Activated CD4-positive, alpha-beta memory T cell treated with anti-CD3 and anti-CD28 coated beads, Interleukin-2, amount 10 ng/mL, durations not matched to agents 7 days and 5 days (primary cell): ENCODE measurements around the gene ASCC1. TPM values are rescaled to one million over a fixed set of nuclear protein-coding genes. Genes with fewer than 3 reads are reported as not detected.

Experiments used
- CTCF ChIA-PET: fragments of 350-600 bp; sonication (Branson Sonifier 250); formaldehyde crosslinking; loops from one replicate; lab custom pipeline; 2021; ENCODE audit warnings: antibody characterized with exemption, inconsistent platforms; lab: Charles Lee
- POLR2A ChIA-PET: fragments of 350-600 bp; sonication (Branson Sonifier 250); formaldehyde crosslinking; loops from one replicate; lab custom pipeline; 2021; ENCODE audit warnings: antibody characterized with exemption; lab: Charles Lee
- DNase-seq: peaks from one replicate; pipeline ENCODE4 v3.0.0-alpha.2; 2020
- H3K27ac Mint-ChIP-seq: one replicate; pipeline ENCODE4 v1.8.0; 2021; ENCODE audit warnings: mild to moderate bottlenecking, mixed read lengths
- H3K27me3 Mint-ChIP-seq: one replicate; pipeline ENCODE4 v1.8.0; 2021; ENCODE audit warnings: mixed read lengths
- H3K36me3 Mint-ChIP-seq: one replicate; pipeline ENCODE4 v1.8.0; 2021; ENCODE audit warnings: low read depth, mixed read lengths
- H3K4me1 Mint-ChIP-seq: one replicate; pipeline ENCODE4 v1.8.0; 2021; ENCODE audit warnings: mixed read lengths
- H3K4me3 Mint-ChIP-seq: one replicate; pipeline ENCODE4 v1.8.0; 2021; ENCODE audit warnings: mild to moderate bottlenecking, mixed read lengths
- H3K9me3 Mint-ChIP-seq: one replicate; pipeline ENCODE4 v1.8.0; 2021; ENCODE audit warnings: mixed read lengths
- total RNA-seq, 2 experiments: library from RNA; stranded (reverse); gene quantifications; one replicate each; pipeline ENCODE4 v1.2.3, GENCODE V29; 2021

Gene ASCC1
- total RNA-seq, 2 experiments from 2014 or later = 35.5 to 36.2 TPM

- Mint-ChIP-seq H3K4me1 (peaks cover 69% of the 10 kb centered on the region), H3K4me3 (no peak overlapping the region), H3K27me3 (no peaks in the 10 kb centered on the region), H3K27ac (peak overlapping the region; percentile 24), H3K36me3 (peaks cover 7% of the 10 kb centered on the region), H3K9me3 (no peaks in the 10 kb centered on the region)
- CTCF ChIA-PET = no interaction called here
- POLR2A ChIA-PET = interaction anchor here (1.0 to 1.1 kb wide), 2 partner anchors 29 to 30 kb away, joined by 3 to 4 read pairs; no protein-coding TSS in a partner anchor
- DNase-seq = no peak
Observed at GRCh38 chr10:72244573-72245038, 28.5 kb upstream of the ASCC1 start.

DNA sequence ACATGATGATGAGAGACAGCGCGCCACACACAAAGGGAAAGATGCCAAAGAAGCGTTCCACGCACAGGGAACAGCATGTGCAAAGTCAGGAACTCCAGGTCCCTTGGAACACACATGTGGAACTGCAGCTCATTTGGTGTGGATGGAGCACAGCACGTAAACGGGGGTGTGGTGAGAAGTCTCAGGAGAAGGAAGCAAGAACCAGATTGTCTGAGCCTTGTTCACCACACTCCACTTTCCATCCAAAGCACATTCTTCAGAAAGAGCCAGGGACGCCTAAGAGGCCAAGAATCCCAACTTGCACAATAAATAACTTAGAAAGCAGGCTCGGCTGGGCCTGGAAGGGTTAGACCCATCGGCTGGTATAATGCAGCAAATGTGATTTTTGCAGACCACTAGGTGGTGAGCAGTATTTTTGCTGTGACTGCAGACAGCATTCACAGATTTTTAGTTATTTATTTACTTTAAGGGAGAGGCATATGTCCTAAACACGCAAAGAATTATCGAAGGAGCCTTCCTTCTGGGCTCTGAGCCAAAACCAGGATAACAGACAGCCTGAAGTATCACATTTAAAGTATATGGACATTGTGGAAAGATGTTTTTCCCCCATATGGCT lies 27.9 kb upstream of the ASCC1 start:
- no peaks in the 10 kb centered on the region for H3K27me3 Mint-ChIP-seq
- no peak for DNase-seq
- ChIA-PET POLR2A (interaction anchor here (1.0 kb wide), 1 partner anchor 29 kb away, joined by 4 read pairs; no protein-coding TSS in a partner anchor), CTCF (interaction anchor here (1.3 to 1.6 kb wide), 4 partner anchors 20 to 93 kb away, joined by 3 to 4 read pairs (median 4); no protein-coding TSS in a partner anchor)
- H3K4me1 Mint-ChIP-seq = peaks cover 68% of the 10 kb centered on the region
- no peak overlapping the region for H3K27ac Mint-ChIP-seq
- no peaks in the 10 kb centered on the region for H3K9me3 Mint-ChIP-seq
- H3K36me3 Mint-ChIP-seq = peaks cover 9% of the 10 kb centered on the region
- H3K4me3 Mint-ChIP-seq = no peak overlapping the region

DNA sequence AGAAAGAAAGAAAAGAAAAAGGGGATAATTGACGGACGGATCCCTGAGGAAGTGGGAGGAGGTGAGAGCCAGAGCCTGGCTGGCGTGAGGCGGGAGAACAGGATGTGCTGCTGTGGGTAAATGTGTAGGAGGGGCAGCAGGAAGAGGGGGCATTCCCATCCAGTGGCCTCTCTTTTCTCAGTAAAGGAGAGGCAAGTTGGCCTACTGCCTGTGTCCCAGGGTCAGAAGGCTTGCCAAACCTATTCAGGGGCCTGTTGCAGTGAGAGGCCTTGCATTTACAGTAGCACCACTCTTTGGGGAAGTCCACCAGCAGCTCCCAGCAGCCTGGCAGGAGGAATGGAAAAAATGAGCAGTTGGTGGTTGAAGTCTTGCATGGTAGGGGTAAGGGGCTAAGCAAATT lies 26.6 kb upstream of the ASCC1 start:
- H3K4me3 Mint-ChIP-seq = no peak overlapping the region
- H3K9me3 Mint-ChIP-seq = no peaks in the 10 kb centered on the region
- H3K27ac Mint-ChIP-seq = no peak overlapping the region
- DNase-seq = no peak
- no peaks in the 10 kb centered on the region for H3K27me3 Mint-ChIP-seq
- CTCF ChIA-PET = interaction anchor here (1.3 to 1.6 kb wide), 5 partner anchors 19 to 94 kb away, joined by 3 to 4 read pairs (median 3); no protein-coding TSS in a partner anchor
- peaks cover 58% of the 10 kb centered on the region for H3K4me1 Mint-ChIP-seq
- POLR2A ChIA-PET = interaction anchor here (1.0 kb wide), 1 partner anchor 31 kb away, joined by 3 read pairs; the partner anchor contains the start of gene DDIT4
- peaks cover 9% of the 10 kb centered on the region for H3K36me3 Mint-ChIP-seq

DNA sequence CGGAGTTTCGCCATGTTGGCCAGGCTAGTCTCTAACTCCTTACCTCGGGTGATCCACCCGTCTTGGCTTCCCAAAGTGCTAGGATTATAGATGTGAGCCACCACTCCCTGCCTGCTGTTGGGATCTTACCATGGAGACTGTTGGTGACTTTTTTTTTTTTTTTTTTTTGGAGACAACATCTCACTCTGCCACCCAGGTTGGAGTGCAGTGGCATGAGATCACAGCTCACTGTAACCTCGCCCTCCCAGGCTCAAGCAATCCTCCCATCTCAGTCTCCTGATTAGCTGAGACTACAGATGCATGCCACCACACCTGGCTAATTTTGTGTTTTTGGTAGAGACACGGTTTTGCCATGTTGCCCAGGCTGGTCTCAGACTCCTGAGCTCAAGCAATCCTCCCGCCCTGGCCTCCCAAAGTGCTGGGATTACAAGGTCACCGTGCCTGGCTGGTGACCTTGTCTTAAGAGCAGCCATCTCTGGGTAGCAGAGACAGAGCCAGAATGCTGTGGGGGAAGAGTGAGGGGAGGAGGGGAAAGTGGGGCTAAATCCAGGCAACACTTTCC lies 25.7 kb upstream of the ASCC1 start:
- POLR2A ChIA-PET = interaction anchor here (1.0 kb wide), 1 partner anchor 32 kb away, joined by 3 read pairs; the partner anchor contains the start of gene DDIT4
- Mint-ChIP-seq H3K27ac (no peak overlapping the region), H3K4me3 (no peak overlapping the region), H3K9me3 (no peaks in the 10 kb centered on the region), H3K36me3 (peaks cover 13% of the 10 kb centered on the region), H3K27me3 (no peaks in the 10 kb centered on the region), H3K4me1 (peaks cover 50% of the 10 kb centered on the region)
- CTCF ChIA-PET = interaction anchor here (0.7 to 1.5 kb wide), 6 partner anchors 34 to 470 kb away, joined by 3 to 5 read pairs (median 4); no protein-coding TSS in a partner anchor
- DNase-seq = no peak

DNA sequence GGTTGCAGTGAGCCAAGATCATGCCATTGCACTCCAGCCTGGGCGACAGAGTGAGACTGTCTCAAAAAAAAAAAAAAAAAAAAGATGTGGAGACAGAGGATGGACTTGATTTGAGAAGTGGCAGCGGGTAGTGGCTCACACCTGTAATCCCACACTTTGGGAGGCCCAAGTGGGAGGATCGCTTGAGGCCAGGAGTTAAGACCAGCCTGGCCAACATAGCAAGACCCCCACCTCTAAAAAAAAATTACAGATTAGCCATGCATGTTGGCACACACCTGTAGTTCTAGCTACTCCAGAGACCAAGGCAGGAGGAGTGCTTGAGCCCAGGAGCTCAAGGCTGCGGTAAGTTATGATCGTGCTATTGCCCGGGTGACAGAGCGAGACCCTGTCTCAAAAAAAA lies 24.3 kb upstream of the ASCC1 start:
- ChIA-PET CTCF (interaction anchor here (1.3 kb wide), 1 partner anchor 34 kb away, joined by 4 read pairs; no protein-coding TSS in a partner anchor), POLR2A (no interaction called here)
- no peak for DNase-seq
- no peak overlapping the region for H3K27ac Mint-ChIP-seq
- H3K27me3 Mint-ChIP-seq = no peaks in the 10 kb centered on the region
- peaks cover 39% of the 10 kb centered on the region for H3K4me1 Mint-ChIP-seq
- H3K4me3 Mint-ChIP-seq = no peak overlapping the region
- no peaks in the 10 kb centered on the region for H3K9me3 Mint-ChIP-seq
- H3K36me3 Mint-ChIP-seq = peaks cover 23% of the 10 kb centered on the region

GRCh38 chr10:72239409-72239808 lies 23.3 kb upstream of the ASCC1 start:
- H3K27ac Mint-ChIP-seq = no peak overlapping the region
- no peak for DNase-seq
- H3K4me1 Mint-ChIP-seq = peaks cover 29% of the 10 kb centered on the region
- H3K4me3 Mint-ChIP-seq = no peak overlapping the region
- peaks cover 27% of the 10 kb centered on the region for H3K36me3 Mint-ChIP-seq
- H3K27me3 Mint-ChIP-seq = no peaks in the 10 kb centered on the region
- H3K9me3 Mint-ChIP-seq = no peaks in the 10 kb centered on the region
- CTCF ChIA-PET = interaction anchor here (1.3 to 2.0 kb wide), 2 partner anchors 10 to 35 kb away, joined by 4 to 7 read pairs; no protein-coding TSS in a partner anchor
- POLR2A ChIA-PET = interaction anchor here (1.5 kb wide), 1 partner anchor 34 kb away, joined by 3 read pairs; the partner anchor contains the start of gene DDIT4

- Mint-ChIP-seq H3K27me3 (no peaks in the 10 kb centered on the region), H3K9me3 (no peaks in the 10 kb centered on the region), H3K4me3 (no peak overlapping the region), H3K4me1 (peaks cover 22% of the 10 kb centered on the region), H3K27ac (no peak overlapping the region), H3K36me3 (peaks cover 32% of the 10 kb centered on the region)
- CTCF ChIA-PET = interaction anchor here (1.5 to 2.0 kb wide), 2 partner anchors 9 to 99 kb away, joined by 3 to 7 read pairs; no protein-coding TSS in a partner anchor
- no peak for DNase-seq
- POLR2A ChIA-PET = interaction anchor here (1.5 to 1.8 kb wide), 2 partner anchors 9 to 35 kb away, joined by 3 to 12 read pairs; partner anchors contain the start of gene DDIT4
Observed at GRCh38 chr10:72238392-72239175, 22.5 kb upstream of the ASCC1 start.

- H3K4me1 Mint-ChIP-seq = peaks cover 6% of the 10 kb centered on the region
- H3K27ac Mint-ChIP-seq = peak overlapping the region; percentile 4
- H3K36me3 Mint-ChIP-seq = peaks cover 47% of the 10 kb centered on the region
- H3K9me3 Mint-ChIP-seq = no peaks in the 10 kb centered on the region
- ChIA-PET CTCF (interaction anchor here (0.9 to 1.6 kb wide), 2 partner anchors 25 to 187 kb away, joined by 3 to 4 read pairs; no protein-coding TSS in a partner anchor), POLR2A (interaction anchor here (1.2 to 1.3 kb wide), 2 partner anchors 12 to 39 kb away, joined by 3 to 9 read pairs; no protein-coding TSS in a partner anchor)
- no peak overlapping the region for H3K4me3 Mint-ChIP-seq
- no peak for DNase-seq
- no peaks in the 10 kb centered on the region for H3K27me3 Mint-ChIP-seq
Observed at GRCh38 chr10:72235544-72236279, 19.6 kb upstream of the ASCC1 start.

DNA sequence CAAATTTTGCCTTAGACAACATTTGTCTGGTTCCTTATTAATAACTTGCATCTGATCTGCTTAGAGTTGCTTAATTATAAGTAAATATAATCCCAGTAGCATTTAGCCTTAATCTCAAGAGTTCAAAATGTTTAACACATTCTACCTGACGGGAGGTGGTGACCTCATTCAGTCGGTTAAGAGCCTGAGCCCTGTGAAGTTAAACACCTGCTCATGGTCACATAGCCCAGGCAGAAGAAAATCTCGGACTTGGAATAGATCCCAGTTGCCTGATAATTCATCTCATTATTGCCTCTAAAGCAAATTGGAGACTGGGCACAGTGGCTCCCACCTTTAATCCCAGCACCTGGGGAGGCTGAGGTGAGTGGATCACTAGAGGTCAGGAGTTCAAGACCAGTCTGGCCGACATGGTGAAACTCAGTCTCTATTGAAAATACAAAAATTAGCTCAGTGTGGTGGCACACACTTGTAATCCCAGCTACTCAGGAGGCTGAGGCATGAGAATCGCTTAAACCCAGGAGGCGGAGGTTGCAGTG lies 18.6 kb upstream of the ASCC1 start:
- Mint-ChIP-seq H3K36me3 (peaks cover 49% of the 10 kb centered on the region), H3K4me3 (no peak overlapping the region), H3K9me3 (no peaks in the 10 kb centered on the region), H3K27me3 (no peaks in the 10 kb centered on the region), H3K27ac (no peak overlapping the region), H3K4me1 (peaks cover 9% of the 10 kb centered on the region)
- POLR2A ChIA-PET = no interaction called here
- no peak for DNase-seq
- CTCF ChIA-PET = interaction anchor here (1.6 kb wide), 1 partner anchor 26 kb away, joined by 4 read pairs; no protein-coding TSS in a partner anchor

DNA sequence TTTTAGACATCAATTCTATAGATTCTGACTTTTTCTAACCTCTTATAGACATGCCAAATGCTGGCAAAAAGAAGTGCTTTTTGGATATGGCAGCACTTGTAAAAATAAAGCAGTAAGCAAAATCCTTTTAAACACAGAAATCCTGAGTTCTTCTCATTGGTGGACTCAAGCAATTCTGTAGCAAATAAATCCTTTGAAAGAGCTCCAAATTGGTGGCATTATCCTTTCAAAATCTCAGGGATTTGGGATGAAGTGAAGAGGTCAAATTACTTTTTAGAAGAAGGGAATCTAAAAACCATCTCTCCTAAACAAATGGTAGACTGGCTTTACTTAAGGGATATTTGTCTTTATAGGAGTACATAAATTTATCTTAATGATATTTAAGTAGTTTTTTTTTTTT lies 17.5 kb upstream of the ASCC1 start:
- POLR2A ChIA-PET = interaction anchor here (0.7 kb wide), 1 partner anchor 27 kb away, joined by 4 read pairs; no protein-coding TSS in a partner anchor
- no peaks in the 10 kb centered on the region for H3K9me3 Mint-ChIP-seq
- H3K4me3 Mint-ChIP-seq = no peak overlapping the region
- CTCF ChIA-PET = no interaction called here
- no peaks in the 10 kb centered on the region for H3K27me3 Mint-ChIP-seq
- peaks cover 14% of the 10 kb centered on the region for H3K4me1 Mint-ChIP-seq
- no peak for DNase-seq
- H3K36me3 Mint-ChIP-seq = peaks cover 53% of the 10 kb centered on the region
- H3K27ac Mint-ChIP-seq = no peak overlapping the region
